ENCODE measurements around the gene CYP4F22.

- TF ChIP-seq POLR2A (IDR thresholded peaks at IDR 0.05; ENCODE audit: low read depth, low read length) (no peak), TAF1 (IDR thresholded peaks at IDR 0.05; ENCODE audit: low read depth, low read length) (no peak), SPI1 (IDR thresholded peaks at IDR 0.05; ENCODE audit: low read depth, low read length) (no peak)
Observed at GRCh38 chr19:15475169-15475568, 33.2 kb upstream of the CYP4F22 start.
